Lower leg skin (tissue), 3 donors: ENCODE data around the gene TUFT1.

Experiments used
- CTCF ChIP-seq, 3 donors: fragments of 450-650 bp; IDR thresholded peaks; one replicate each; pipeline ENCODE4 v1.5.1; 2016; ENCODE audit warnings: antibody characterized with exemption in 3 of 3, mild to moderate bottlenecking in 3 of 3, moderate library complexity in 2 of 3
- POLR2A ChIP-seq, 2 donors: fragments of 450-650 bp; IDR thresholded peaks; one replicate each; pipeline ENCODE4 v1.6.1; 2016 to 2017; ENCODE audit warnings: antibody characterized with exemption in 2 of 2, mild to moderate bottlenecking in 1 of 2, moderate library complexity in 1 of 2

DNA sequence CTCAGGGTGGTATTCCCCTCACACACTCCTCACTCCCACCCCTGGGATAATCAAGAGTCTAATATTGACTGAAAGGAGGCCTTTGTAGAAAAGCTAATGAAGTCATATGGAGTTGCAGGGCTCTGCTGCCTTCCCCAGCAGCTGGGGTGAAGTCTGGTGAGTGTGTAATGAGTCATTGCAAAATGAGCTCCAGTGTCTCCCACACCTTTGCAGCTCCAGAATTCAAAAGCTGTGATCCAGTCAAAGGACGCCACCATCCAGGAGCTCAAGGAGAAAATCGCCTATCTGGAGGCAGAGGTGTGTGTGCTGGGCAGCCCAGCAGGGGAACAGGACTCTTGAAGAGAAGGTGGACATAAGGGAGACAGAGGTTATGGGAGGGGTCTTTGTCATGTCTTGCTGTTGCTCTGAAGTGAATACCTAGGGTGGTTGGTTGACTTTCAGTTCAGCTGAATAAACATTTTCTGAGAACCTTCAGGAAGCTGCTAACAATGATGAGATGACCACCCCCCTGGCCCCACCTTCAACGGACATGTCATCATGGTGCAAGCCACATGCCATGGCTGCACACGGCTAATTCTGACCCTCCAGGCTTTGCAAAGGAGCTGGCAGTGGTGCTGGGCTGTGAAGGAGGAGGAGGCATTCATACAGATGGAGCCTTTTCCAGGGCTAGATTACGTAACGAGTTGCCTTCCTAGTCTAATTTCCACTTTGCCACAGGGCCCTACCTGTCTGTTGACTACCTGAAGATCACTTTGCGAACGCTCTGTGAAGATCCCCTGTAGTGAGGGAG, 39.5 kb downstream of the TUFT1 start:
- TF ChIP-seq CTCF (IDR thresholded peaks at IDR 0.05) (no peak), POLR2A (IDR thresholded peaks at IDR 0.05) (no peak)
